ENCODE data around the gene VPS41.

VPS41 gene

DNA sequence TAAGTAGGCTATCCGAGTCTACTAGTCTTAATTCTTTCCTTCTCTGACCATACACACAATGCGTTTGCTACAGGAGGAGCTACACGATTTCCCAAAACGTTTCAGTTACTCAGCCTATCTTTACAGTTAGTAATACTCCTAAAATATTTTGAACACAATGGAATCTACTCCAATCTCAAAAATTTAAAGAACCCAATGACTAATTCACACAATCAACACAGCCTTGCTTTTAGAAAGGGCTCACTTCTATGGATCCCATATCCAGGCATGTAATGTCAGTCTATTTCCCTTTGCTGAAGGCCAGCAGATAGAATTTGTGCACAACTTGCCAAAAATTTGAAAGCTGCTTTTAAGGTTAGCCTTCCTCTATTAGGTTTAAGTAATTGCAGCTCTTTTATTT is 107.2 kb downstream of the VPS41 start:
- H3K36me3 ChIP-seq (ENCODE audit: control insufficient read depth in 1 of 2, insufficient read depth in 2 of 2, low read length in 2 of 2): peaks cover 0 to 4% of the 10 kb centered on the region in 2 donors
- H3K4me3 ChIP-seq (ENCODE audit: low read depth in 1 of 2, low read length in 2 of 2): no peak overlapping the region
- no peaks in the 10 kb centered on the region for H3K9me3 ChIP-seq (ENCODE audit: control insufficient read depth in 1 of 2, low read length in 2 of 2)
- H3K27me3 ChIP-seq (ENCODE audit: low read depth, low read length): no peaks in the 10 kb centered on the region
- H3K4me1 ChIP-seq (ENCODE audit: control insufficient read depth in 1 of 2, insufficient read depth in 2 of 2, low read length in 2 of 2): no peaks in the 10 kb centered on the region
- H3K27ac ChIP-seq (ENCODE audit: low read length): no peak overlapping the region

GRCh38 chr7:38798552-38799267 is 110.3 kb downstream of the VPS41 start:
- no peaks in the 10 kb centered on the region for H3K9me3 ChIP-seq (ENCODE audit: control insufficient read depth in 1 of 2, low read length in 2 of 2)
- H3K36me3 ChIP-seq (ENCODE audit: control insufficient read depth in 1 of 2, insufficient read depth in 2 of 2, low read length in 2 of 2): peaks cover 9 to 22% of the 10 kb centered on the region in 2 donors
- H3K27ac ChIP-seq (ENCODE audit: low read length): no peak overlapping the region
- no peaks in the 10 kb centered on the region for H3K27me3 ChIP-seq (ENCODE audit: low read depth, low read length)
- H3K4me1 ChIP-seq (ENCODE audit: control insufficient read depth in 1 of 2, insufficient read depth in 2 of 2, low read length in 2 of 2): no peaks in the 10 kb centered on the region
- H3K4me3 ChIP-seq (ENCODE audit: low read depth in 1 of 2, low read length in 2 of 2): no peak overlapping the region

GRCh38 chr7:38796626-38797501 is 112.1 kb downstream of the VPS41 start:
- Histone ChIP-seq H3K9me3 (ENCODE audit: control insufficient read depth in 1 of 2, low read length in 2 of 2) (no peaks in the 10 kb centered on the region), H3K36me3 (ENCODE audit: control insufficient read depth in 1 of 2, insufficient read depth in 2 of 2, low read length in 2 of 2) (peaks cover 9 to 41% of the 10 kb centered on the region in 2 donors), H3K27me3 (ENCODE audit: low read depth, low read length) (no peaks in the 10 kb centered on the region), H3K4me3 (ENCODE audit: low read depth in 1 of 2, low read length in 2 of 2) (no peak overlapping the region), H3K27ac (ENCODE audit: low read length) (no peak overlapping the region), H3K4me1 (ENCODE audit: control insufficient read depth in 1 of 2, insufficient read depth in 2 of 2, low read length in 2 of 2) (no peaks in the 10 kb centered on the region)

- no peak overlapping the region for H3K4me3 ChIP-seq (ENCODE audit: low read depth in 1 of 2, low read length in 2 of 2)
- H3K27ac ChIP-seq (ENCODE audit: low read length): no peak overlapping the region
- no peaks in the 10 kb centered on the region for H3K4me1 ChIP-seq (ENCODE audit: control insufficient read depth in 1 of 2, insufficient read depth in 2 of 2, low read length in 2 of 2)
- peaks cover 9 to 49% of the 10 kb centered on the region in 2 donors for H3K36me3 ChIP-seq (ENCODE audit: control insufficient read depth in 1 of 2, insufficient read depth in 2 of 2, low read length in 2 of 2)
- no peaks in the 10 kb centered on the region for H3K27me3 ChIP-seq (ENCODE audit: low read depth, low read length)
- no peaks in the 10 kb centered on the region for H3K9me3 ChIP-seq (ENCODE audit: control insufficient read depth in 1 of 2, low read length in 2 of 2)
These were observed 113.4 kb downstream of the VPS41 start for GRCh38 chr7:38795593-38795992.

- Histone ChIP-seq H3K36me3 (ENCODE audit: control insufficient read depth in 1 of 2, insufficient read depth in 2 of 2, low read length in 2 of 2) (peaks cover 0 to 9% of the 10 kb centered on the region in 2 donors), H3K4me1 (ENCODE audit: control insufficient read depth in 1 of 2, insufficient read depth in 2 of 2, low read length in 2 of 2) (no peaks in the 10 kb centered on the region), H3K4me3 (ENCODE audit: low read depth in 1 of 2, low read length in 2 of 2) (no peak overlapping the region), H3K27ac (ENCODE audit: low read length) (no peak overlapping the region), H3K27me3 (ENCODE audit: low read depth, low read length) (no peaks in the 10 kb centered on the region), H3K9me3 (ENCODE audit: control insufficient read depth in 1 of 2, low read length in 2 of 2) (no peaks in the 10 kb centered on the region)
These were observed 127.0 kb downstream of the VPS41 start for GRCh38 chr7:38781991-38782390.

DNA sequence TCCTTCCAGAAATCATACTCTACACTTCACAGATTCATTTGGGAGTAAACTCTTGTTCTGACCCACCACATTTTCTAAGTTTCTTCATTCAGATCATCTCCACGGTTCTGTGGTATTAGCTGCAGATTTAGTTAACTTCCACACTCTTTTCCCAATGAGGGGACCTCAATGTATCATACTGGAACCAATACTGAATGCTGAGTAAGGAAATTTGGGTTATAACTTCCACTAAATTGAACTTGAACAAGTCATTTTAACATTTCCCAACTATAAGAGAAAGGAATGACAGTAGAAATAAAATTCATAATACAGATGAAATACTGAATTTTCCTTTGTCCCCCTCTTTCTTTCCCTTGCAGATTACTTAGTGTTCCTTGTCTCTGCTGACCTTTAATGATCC is 131.4 kb downstream of the VPS41 start:
- Histone ChIP-seq H3K27me3 (ENCODE audit: low read depth, low read length) (no peaks in the 10 kb centered on the region), H3K4me1 (ENCODE audit: control insufficient read depth in 1 of 2, insufficient read depth in 2 of 2, low read length in 2 of 2) (no peaks in the 10 kb centered on the region), H3K4me3 (ENCODE audit: low read depth in 1 of 2, low read length in 2 of 2) (no peak overlapping the region), H3K36me3 (ENCODE audit: control insufficient read depth in 1 of 2, insufficient read depth in 2 of 2, low read length in 2 of 2) (peaks cover 12% of the 10 kb centered on the region in 2 donors), H3K9me3 (ENCODE audit: control insufficient read depth in 1 of 2, low read length in 2 of 2) (no peaks in the 10 kb centered on the region), H3K27ac (ENCODE audit: low read length) (no peak overlapping the region)

GRCh38 chr7:38775506-38776175 is 133.3 kb downstream of the VPS41 start:
- no peak overlapping the region for H3K27ac ChIP-seq (ENCODE audit: low read length)
- no peaks in the 10 kb centered on the region for H3K27me3 ChIP-seq (ENCODE audit: low read depth, low read length)
- H3K9me3 ChIP-seq (ENCODE audit: control insufficient read depth in 1 of 2, low read length in 2 of 2): no peaks in the 10 kb centered on the region
- peaks cover 23 to 25% of the 10 kb centered on the region in 2 donors for H3K36me3 ChIP-seq (ENCODE audit: control insufficient read depth in 1 of 2, insufficient read depth in 2 of 2, low read length in 2 of 2)
- no peaks in the 10 kb centered on the region for H3K4me1 ChIP-seq (ENCODE audit: control insufficient read depth in 1 of 2, insufficient read depth in 2 of 2, low read length in 2 of 2)
- no peak overlapping the region for H3K4me3 ChIP-seq (ENCODE audit: low read depth in 1 of 2, low read length in 2 of 2)

GRCh38 chr7:38773430-38773829 is 135.6 kb downstream of the VPS41 start:
- Histone ChIP-seq H3K27me3 (ENCODE audit: low read depth, low read length) (no peaks in the 10 kb centered on the region), H3K4me3 (ENCODE audit: low read depth in 1 of 2, low read length in 2 of 2) (no peak overlapping the region), H3K36me3 (ENCODE audit: control insufficient read depth in 1 of 2, insufficient read depth in 2 of 2, low read length in 2 of 2) (peaks cover 30 to 35% of the 10 kb centered on the region in 2 donors), H3K4me1 (ENCODE audit: control insufficient read depth in 1 of 2, insufficient read depth in 2 of 2, low read length in 2 of 2) (no peaks in the 10 kb centered on the region), H3K9me3 (ENCODE audit: control insufficient read depth in 1 of 2, low read length in 2 of 2) (no peaks in the 10 kb centered on the region), H3K27ac (ENCODE audit: low read length) (no peak overlapping the region)

- no peaks in the 10 kb centered on the region for H3K9me3 ChIP-seq (ENCODE audit: control insufficient read depth in 1 of 2, low read length in 2 of 2)
- no peak overlapping the region for H3K4me3 ChIP-seq (ENCODE audit: low read depth in 1 of 2, low read length in 2 of 2)
- no peaks in the 10 kb centered on the region for H3K27me3 ChIP-seq (ENCODE audit: low read depth, low read length)
- no peaks in the 10 kb centered on the region for H3K4me1 ChIP-seq (ENCODE audit: control insufficient read depth in 1 of 2, insufficient read depth in 2 of 2, low read length in 2 of 2)
- H3K27ac ChIP-seq (ENCODE audit: low read length): no peak overlapping the region
- H3K36me3 ChIP-seq (ENCODE audit: control insufficient read depth in 1 of 2, insufficient read depth in 2 of 2, low read length in 2 of 2): peaks cover 12 to 26% of the 10 kb centered on the region in 2 donors
These were observed 148.8 kb downstream of the VPS41 start for GRCh38 chr7:38760226-38760625.

DNA sequence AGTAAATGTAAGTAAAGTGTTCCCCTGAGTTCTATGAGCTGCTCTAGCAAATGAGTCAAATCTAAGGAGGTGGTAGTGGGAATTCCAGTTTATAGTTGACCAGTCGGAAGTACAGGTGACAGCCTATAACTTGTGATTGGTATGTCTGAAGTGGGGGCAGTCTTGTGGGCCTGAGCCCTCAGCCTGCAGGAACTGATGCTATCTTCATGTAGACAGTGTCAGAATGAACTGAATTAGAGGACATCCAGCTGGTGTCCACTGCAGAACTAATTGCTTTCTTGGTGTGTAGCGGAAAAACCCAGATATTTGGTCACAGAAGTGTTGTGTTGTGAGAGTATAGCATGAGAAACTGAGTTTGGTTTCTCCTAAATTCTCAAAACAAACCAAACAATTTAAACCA is 150.0 kb downstream of the VPS41 start:
- H3K36me3 ChIP-seq (ENCODE audit: control insufficient read depth in 1 of 2, insufficient read depth in 2 of 2, low read length in 2 of 2): peaks cover 22 to 29% of the 10 kb centered on the region in 2 donors
- H3K4me1 ChIP-seq (ENCODE audit: control insufficient read depth in 1 of 2, insufficient read depth in 2 of 2, low read length in 2 of 2): no peaks in the 10 kb centered on the region
- no peaks in the 10 kb centered on the region for H3K9me3 ChIP-seq (ENCODE audit: control insufficient read depth in 1 of 2, low read length in 2 of 2)
- H3K27me3 ChIP-seq (ENCODE audit: low read depth, low read length): no peaks in the 10 kb centered on the region
- H3K4me3 ChIP-seq (ENCODE audit: low read depth in 1 of 2, low read length in 2 of 2): no peak overlapping the region
- H3K27ac ChIP-seq (ENCODE audit: low read length): no peak overlapping the region

GRCh38 chr7:38757931-38758330 is 151.1 kb downstream of the VPS41 start:
- Histone ChIP-seq H3K27ac (ENCODE audit: low read length) (no peak overlapping the region), H3K9me3 (ENCODE audit: control insufficient read depth in 1 of 2, low read length in 2 of 2) (no peaks in the 10 kb centered on the region), H3K27me3 (ENCODE audit: low read depth, low read length) (no peaks in the 10 kb centered on the region), H3K4me3 (ENCODE audit: low read depth in 1 of 2, low read length in 2 of 2) (no peak overlapping the region), H3K4me1 (ENCODE audit: control insufficient read depth in 1 of 2, insufficient read depth in 2 of 2, low read length in 2 of 2) (no peaks in the 10 kb centered on the region), H3K36me3 (ENCODE audit: control insufficient read depth in 1 of 2, insufficient read depth in 2 of 2, low read length in 2 of 2) (peaks cover 28 to 33% of the 10 kb centered on the region in 2 donors)

All from muscle layer of duodenum (tissue), 2 donors.